Upper lobe of right lung (tissue), 1 donor: Measurements from ENCODE around the gene SSR4. TPM values are rescaled to one million over a fixed set of nuclear protein-coding genes. Genes with fewer than 3 reads are reported as not detected.
A peak's percentile ranks its signal among the peaks of the same experiment; 100 is the strongest.

Source experiments
- ATAC-seq: fragments of 200-7000 bp; cut with Tn5 transposase; one replicate; pipeline ENCODE4 v1.9.1; 2020; ENCODE audit warnings: mild to moderate bottlenecking, moderate library complexity
- DNase-seq: peaks from one replicate; pipeline ENCODE4 v3.0.0-alpha.2; 2020
- H3K27ac ChIP-seq: fragments of 200-600 bp; one replicate; pipeline ENCODE4 v1.8.0; 2022
- H3K27me3 ChIP-seq: fragments of 200-600 bp; one replicate; pipeline ENCODE4 v1.8.0; 2022; ENCODE audit warnings: mild to moderate bottlenecking
- H3K36me3 ChIP-seq: fragments of 200-600 bp; one replicate; pipeline ENCODE4 v1.8.0; 2022
- H3K4me1 ChIP-seq: fragments of 200-600 bp; one replicate; pipeline ENCODE4 v1.8.0; 2022
- H3K4me3 ChIP-seq: fragments of 200-600 bp; one replicate; pipeline ENCODE4 v1.8.0; 2022; ENCODE audit warnings: mild to moderate bottlenecking
- H3K9me3 ChIP-seq: fragments of 200-600 bp; one replicate; pipeline ENCODE4 v1.8.0; 2022
- CTCF ChIP-seq: fragments of 200-600 bp; IDR thresholded peaks from one replicate; pipeline ENCODE4 v1.8.0; 2022; ENCODE audit warnings: antibody characterized with exemption
- intact Hi-C: fragments of 100-400 bp; cut with DNase I; formaldehyde crosslinking; loops from one replicate; pipeline ENCODE4 v1.11.0; 2022
- total RNA-seq: library from RNA; stranded (reverse); fragmentation: NEBNext Ultra II Directional; extraction: Animal tissue kit (Norgen Biotek cat#: 25700); gene quantifications from one replicate; pipeline ENCODE4 v1.2.1, GENCODE V29; 2021
- donor health status: DM: no; HTN: yes; CAD: no; lungs with severe emphysema.

Gene SSR4
- total RNA-seq, 1 donor from 2014 or later = 204 TPM

GRCh38 chrX:153818571-153819383 lies 24.3 kb downstream of the SSR4 start:
- H3K4me1 ChIP-seq = no peaks in the 10 kb centered on the region
- H3K4me3 ChIP-seq = peak overlapping the region; percentile 47
- ATAC-seq = peak; percentile 87
- H3K36me3 ChIP-seq = no peaks in the 10 kb centered on the region
- no peaks in the 10 kb centered on the region for H3K27me3 ChIP-seq
- intact Hi-C loops = no loop called here
- no peak for DNase-seq
- H3K27ac ChIP-seq = no peak overlapping the region
- no peaks in the 10 kb centered on the region for H3K9me3 ChIP-seq
- TF ChIP-seq CTCF = no peak

GRCh38 chrX:153819384-153820040 lies 25.0 kb downstream of the SSR4 start:
- no peak for TF ChIP-seq CTCF
- Histone ChIP-seq H3K9me3 (no peaks in the 10 kb centered on the region), H3K36me3 (no peaks in the 10 kb centered on the region), H3K4me1 (no peaks in the 10 kb centered on the region), H3K4me3 (peak overlapping the region; percentile 47), H3K27ac (no peak overlapping the region), H3K27me3 (no peaks in the 10 kb centered on the region)
- intact Hi-C loops = no loop called here
- ATAC-seq (no peak), DNase-seq (no peak)

GRCh38 chrX:153820601-153821000 lies 26.1 kb downstream of the SSR4 start:
- intact Hi-C loops = no loop called here
- TF ChIP-seq CTCF = no peak
- H3K9me3 ChIP-seq = no peaks in the 10 kb centered on the region
- no peaks in the 10 kb centered on the region for H3K4me1 ChIP-seq
- ATAC-seq (no peak), DNase-seq (no peak)
- no peak overlapping the region for H3K27ac ChIP-seq
- H3K36me3 ChIP-seq = no peaks in the 10 kb centered on the region
- no peak overlapping the region for H3K4me3 ChIP-seq
- H3K27me3 ChIP-seq = no peaks in the 10 kb centered on the region

- DNase-seq = no peak
- intact Hi-C loops = no loop called here
- no peak for TF ChIP-seq CTCF
- Histone ChIP-seq H3K4me3 (no peak overlapping the region), H3K27ac (no peak overlapping the region), H3K36me3 (no peaks in the 10 kb centered on the region), H3K27me3 (no peaks in the 10 kb centered on the region), H3K4me1 (no peaks in the 10 kb centered on the region), H3K9me3 (no peaks in the 10 kb centered on the region)
- ATAC-seq = no peak
These were observed 26.6 kb downstream of the SSR4 start for GRCh38 chrX:153821066-153821465.

GRCh38 chrX:153824348-153824747 lies 29.9 kb downstream of the SSR4 start:
- ATAC-seq = no peak

More at GRCh38 chrX:153824348-153824747, 29.9 kb downstream of the SSR4 start:
- Histone ChIP-seq H3K4me3 (no peak overlapping the region), H3K4me1 (no peaks in the 10 kb centered on the region), H3K36me3 (no peaks in the 10 kb centered on the region), H3K27me3 (no peaks in the 10 kb centered on the region), H3K27ac (no peak overlapping the region), H3K9me3 (no peaks in the 10 kb centered on the region)
- no peak for TF ChIP-seq CTCF
- no peak for DNase-seq
- intact Hi-C loops = no loop called here
